GM12801 (cell line): Measurements from ENCODE around the gene NUP62.

Experiments used
- CTCF ChIP-seq: IDR thresholded peaks from one replicate; pipeline ENCODE4 v1.5.1; 2011; ENCODE audit warnings: control low read depth; ENCODE audit not compliant: insufficient read length; ENCODE audit errors: extremely low read depth

The NUP62 gene

GRCh38 chr19:49908480-49909420, 20.6 kb downstream of the NUP62 start:
- no peak for TF ChIP-seq CTCF

- no peak for TF ChIP-seq CTCF
Measured at GRCh38 chr19:49907745-49908446, 21.4 kb downstream of the NUP62 start.

GRCh38 chr19:49906879-49907564, 22.3 kb downstream of the NUP62 start:
- no peak for TF ChIP-seq CTCF

- no peak for TF ChIP-seq CTCF
Measured at GRCh38 chr19:49904136-49904535, 25.2 kb downstream of the NUP62 start.

GRCh38 chr19:49896863-49897621, 32.3 kb downstream of the NUP62 start, which contains the start of gene IL4I1:
Gene IL4I1 (minus strand): TSS chr19:49896887. CDS start chr19:49896160, 727 bp downstream.
- TF ChIP-seq CTCF = no peak

- no peak for TF ChIP-seq CTCF
Measured at GRCh38 chr19:49895566-49896297, 33.6 kb downstream of the NUP62 start.
